ENCODE measurements around the gene MBD2. TPM values are rescaled to one million over a fixed set of nuclear protein-coding genes. Genes with fewer than 3 reads are reported as not detected.

The MBD2 gene
- total and polyA plus RNA-seq, 2 donors (not counting 1 experiment from before 2014, with no cell fraction given) = 32.5 to 43.8 TPM

- Histone ChIP-seq H3K79me2 (ENCODE audit: control insufficient read depth, insufficient read depth, low read length) (no peaks in the 10 kb centered on the region), H3K27me3 (ENCODE audit: control insufficient read depth, insufficient read depth, low read length) (no peaks in the 10 kb centered on the region), H3K27ac (ENCODE audit: insufficient read depth, low read length) (no peak overlapping the region), H3K36me3 (ENCODE audit: control insufficient read depth, insufficient read depth, low read length) (no peaks in the 10 kb centered on the region), H3K4me3 (replicated peaks in 1 of 4; ENCODE audit: control extremely low read depth in 1 of 4, insufficient read depth in 1 of 4, low read depth in 3 of 4, low read length in 4 of 4) (no peak overlapping the region), H3K4me2 (ENCODE audit: extremely low read depth, insufficient read depth, low read length) (no peak overlapping the region), H3K9ac (ENCODE audit: insufficient read depth, low read length) (no peak overlapping the region), H3K9me3 (ENCODE audit: control insufficient read depth, insufficient read depth, low read depth, low read length) (no peaks in the 10 kb centered on the region), H2AFZ (ENCODE audit: low read length) (no peak overlapping the region), H3K4me1 (ENCODE audit: control insufficient read depth, extremely low read depth, insufficient read depth, low read length) (no peaks in the 10 kb centered on the region), H4K20me1 (ENCODE audit: control insufficient read depth, extremely low read depth, insufficient read depth, low read length) (no peaks in the 10 kb centered on the region)
- DNase-seq (ENCODE audit: low read depth in 2 of 2) = peak in 1 of 2 donors; percentile 20
- TF ChIP-seq, protein P1, sequence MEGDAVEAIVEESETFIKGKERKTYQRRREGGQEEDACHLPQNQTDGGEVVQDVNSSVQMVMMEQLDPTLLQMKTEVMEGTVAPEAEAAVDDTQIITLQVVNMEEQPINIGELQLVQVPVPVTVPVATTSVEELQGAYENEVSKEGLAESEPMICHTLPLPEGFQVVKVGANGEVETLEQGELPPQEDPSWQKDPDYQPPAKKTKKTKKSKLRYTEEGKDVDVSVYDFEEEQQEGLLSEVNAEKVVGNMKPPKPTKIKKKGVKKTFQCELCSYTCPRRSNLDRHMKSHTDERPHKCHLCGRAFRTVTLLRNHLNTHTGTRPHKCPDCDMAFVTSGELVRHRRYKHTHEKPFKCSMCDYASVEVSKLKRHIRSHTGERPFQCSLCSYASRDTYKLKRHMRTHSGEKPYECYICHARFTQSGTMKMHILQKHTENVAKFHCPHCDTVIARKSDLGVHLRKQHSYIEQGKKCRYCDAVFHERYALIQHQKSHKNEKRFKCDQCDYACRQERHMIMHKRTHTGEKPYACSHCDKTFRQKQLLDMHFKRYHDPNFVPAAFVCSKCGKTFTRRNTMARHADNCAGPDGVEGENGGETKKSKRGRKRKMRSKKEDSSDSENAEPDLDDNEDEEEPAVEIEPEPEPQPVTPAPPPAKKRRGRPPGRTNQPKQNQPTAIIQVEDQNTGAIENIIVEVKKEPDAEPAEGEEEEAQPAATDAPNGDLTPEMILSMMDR (conservative IDR thresholded peaks at IDR 0.05 in 1 of 2, IDR thresholded peaks at IDR 0.05 in 1 of 2; ENCODE audit: low read depth in 1 of 2, low read length in 2 of 2) = no peak
- TF ChIP-seq EZH2 (IDR thresholded peaks at IDR 0.05; ENCODE audit: low read length, missing control alignments) = no peak
These were observed 115.3 kb downstream of the MBD2 start for GRCh38 chr18:54109131-54109683.

DNA sequence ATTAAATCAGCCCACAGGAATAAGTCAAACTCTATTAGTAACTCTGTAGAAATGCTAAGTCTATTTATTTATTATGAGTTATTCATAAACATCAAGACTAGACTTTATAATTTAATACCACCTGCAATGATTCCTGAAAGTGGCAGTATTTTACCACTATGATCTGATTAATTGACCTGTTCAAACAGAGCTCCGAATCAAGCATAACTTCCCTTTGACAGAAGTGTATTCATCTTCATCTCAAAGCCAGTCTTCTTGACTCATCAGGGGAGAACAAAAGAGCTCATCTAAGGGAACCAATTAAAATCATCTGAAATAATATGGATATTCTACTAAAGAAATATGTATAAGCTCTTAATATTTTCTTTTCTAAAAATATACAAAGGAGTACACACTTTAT, 122.3 kb downstream of the MBD2 start:
- H4K20me1 ChIP-seq (ENCODE audit: control insufficient read depth, extremely low read depth, insufficient read depth, low read length) = no peaks in the 10 kb centered on the region
- H3K79me2 ChIP-seq (ENCODE audit: control insufficient read depth, insufficient read depth, low read length) = no peaks in the 10 kb centered on the region
- H3K27me3 ChIP-seq (ENCODE audit: control insufficient read depth, insufficient read depth, low read length) = no peaks in the 10 kb centered on the region
- H2AFZ ChIP-seq (ENCODE audit: low read length) = no peak overlapping the region
- no peak overlapping the region for H3K4me3 ChIP-seq (replicated peaks in 1 of 4; ENCODE audit: control extremely low read depth in 1 of 4, insufficient read depth in 1 of 4, low read depth in 3 of 4, low read length in 4 of 4)
- no peak overlapping the region for H3K9ac ChIP-seq (ENCODE audit: insufficient read depth, low read length)
- no peaks in the 10 kb centered on the region for H3K4me1 ChIP-seq (ENCODE audit: control insufficient read depth, extremely low read depth, insufficient read depth, low read length)
- H3K9me3 ChIP-seq (ENCODE audit: control insufficient read depth, insufficient read depth, low read depth, low read length) = no peaks in the 10 kb centered on the region
- no peak overlapping the region for H3K4me2 ChIP-seq (ENCODE audit: extremely low read depth, insufficient read depth, low read length)
- TF ChIP-seq EZH2 (IDR thresholded peaks at IDR 0.05; ENCODE audit: low read length, missing control alignments) = no peak
- TF ChIP-seq, protein P1 (conservative IDR thresholded peaks at IDR 0.05 in 1 of 2, IDR thresholded peaks at IDR 0.05 in 1 of 2; ENCODE audit: low read depth in 1 of 2, low read length in 2 of 2) = no peak
- no peaks in the 10 kb centered on the region for H3K36me3 ChIP-seq (ENCODE audit: control insufficient read depth, insufficient read depth, low read length)
- H3K27ac ChIP-seq (ENCODE audit: insufficient read depth, low read length) = no peak overlapping the region
- no peak for DNase-seq (ENCODE audit: low read depth in 2 of 2)

Other genes with a start within 250 kb of the MBD2 start
- gene POLI, start 44.8 kb upstream of the MBD2 start, total RNA-seq = 26.9 and 29.5 TPM in 2 replicates
- gene POLI, start 44.8 kb upstream of the MBD2 start, polyA plus RNA-seq = 17.2 and 28.3 TPM in 2 replicates
- gene STARD6, start 133.2 kb upstream of the MBD2 start, total RNA-seq = 0.33 TPM in 1 of 2 replicates, not detected in the other
- 0.39 and 0.42 TPM in 2 replicates for gene STARD6, start 133.2 kb upstream of the MBD2 start, polyA plus RNA-seq
- 3.3 and 5.6 TPM in 2 replicates for gene C18orf54, start 133.2 kb upstream of the MBD2 start, total RNA-seq
- 2.8 and 7.4 TPM in 2 replicates for gene C18orf54, start 133.2 kb upstream of the MBD2 start, polyA plus RNA-seq

Measured in fibroblast of lung (primary cell).